ENCODE data around the gene HAUS5. TPM values are rescaled to one million over a fixed set of nuclear protein-coding genes. Genes with fewer than 3 reads are reported as not detected.

Gene HAUS5
- total RNA-seq, 1 donor from 2014 or later = 43.1 TPM

DNA sequence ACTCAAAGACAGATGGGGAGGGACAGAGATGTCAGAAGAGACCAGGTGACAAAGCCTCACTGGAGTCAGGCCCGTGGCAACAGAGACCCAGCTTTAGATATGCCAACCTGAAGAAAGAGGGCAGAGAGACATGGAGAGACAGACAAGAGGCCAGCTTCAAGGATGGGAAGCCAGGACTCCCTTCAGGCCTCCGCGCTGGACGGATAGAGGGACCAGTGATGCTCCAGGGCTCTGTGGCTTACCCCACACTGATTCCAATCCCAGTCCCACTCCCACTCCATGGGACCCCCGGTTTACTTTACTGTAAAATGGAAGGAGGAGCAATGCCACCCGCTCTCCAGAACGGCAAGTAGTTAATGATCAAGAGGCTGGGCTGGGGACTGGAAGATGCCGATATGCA is 27.3 kb downstream of the HAUS5 start:
- Mint-ChIP-seq H3K9me3 (no peaks in the 10 kb centered on the region), H3K4me1 (ENCODE audit: low read depth) (peaks cover 17% of the 10 kb centered on the region), H3K27me3 (ENCODE audit: low read depth) (no peaks in the 10 kb centered on the region), H3K36me3 (ENCODE audit: low read depth) (peaks cover 30% of the 10 kb centered on the region), H3K4me3 (ENCODE audit: low read depth) (no peak overlapping the region), H3K27ac (peak overlapping the region; percentile 35)
- intact Hi-C loops (cut with micrococcal nuclease) = loop anchor here (10.0 kb wide), 1 partner anchor 475 kb away; the partner anchor contains the start of genes OVOL3, POLR2I and TBCB
- DNase-seq (ENCODE audit: low spot score) = no peak

GRCh38 chr19:35641515-35642151 is 29.1 kb downstream of the HAUS5 start, which contains the start of gene ETV2:
TSS of gene ETV2 (plus strand) at chr19:35641745. CDS start at chr19:35642461, 716 bp downstream.
- H3K4me3 Mint-ChIP-seq (ENCODE audit: low read depth) = peak within 1 kb of the TSS; percentile 79
- DNase-seq (ENCODE audit: low spot score) = peak; percentile 32
- intact Hi-C loops (cut with micrococcal nuclease) = loop anchor here (10.0 kb wide), 1 partner anchor 473 kb away; the partner anchor contains the start of genes OVOL3, POLR2I and TBCB
- H3K27me3 Mint-ChIP-seq (ENCODE audit: low read depth) = no peaks in the 10 kb centered on the region
- no peaks in the 10 kb centered on the region for H3K9me3 Mint-ChIP-seq
- peak within 1 kb of the TSS; percentile 54 for H3K27ac Mint-ChIP-seq
- H3K4me1 Mint-ChIP-seq (ENCODE audit: low read depth) = peaks cover 25% of the 10 kb centered on the region
- peaks cover 18% of the 10 kb centered on the region for H3K36me3 Mint-ChIP-seq (ENCODE audit: low read depth)

DNA sequence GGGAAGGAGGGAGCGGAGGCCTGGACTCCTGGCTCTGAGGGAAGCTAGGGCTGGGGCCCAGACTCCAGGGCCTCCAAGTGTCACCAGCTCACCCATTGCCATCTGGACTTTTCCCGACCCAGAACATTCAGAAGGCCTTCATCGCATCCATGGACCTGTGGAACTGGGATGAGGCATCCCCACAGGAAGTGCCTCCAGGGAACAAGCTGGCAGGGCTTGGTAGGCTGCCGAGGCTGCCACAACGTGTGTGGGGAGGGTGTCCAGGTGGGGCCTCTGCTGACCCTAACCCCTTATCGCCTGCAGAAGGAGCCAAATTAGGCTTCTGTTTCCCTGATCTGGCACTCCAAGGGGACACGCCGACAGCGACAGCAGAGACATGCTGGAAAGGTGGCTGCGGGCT is 29.8 kb downstream of the HAUS5 start:
- intact Hi-C loops (cut with micrococcal nuclease) = loop anchor here (10.0 kb wide), 1 partner anchor 472 kb away; the partner anchor contains the start of genes OVOL3, POLR2I and TBCB
- Mint-ChIP-seq H3K36me3 (ENCODE audit: low read depth) (peaks cover 12% of the 10 kb centered on the region), H3K27ac (no peak overlapping the region), H3K4me3 (ENCODE audit: low read depth) (peak overlapping the region; percentile 79), H3K27me3 (ENCODE audit: low read depth) (no peaks in the 10 kb centered on the region), H3K4me1 (ENCODE audit: low read depth) (peaks cover 25% of the 10 kb centered on the region), H3K9me3 (no peaks in the 10 kb centered on the region)
- no peak for DNase-seq (ENCODE audit: low spot score)

GRCh38 chr19:35642798-35643254 is 30.3 kb downstream of the HAUS5 start:
- Mint-ChIP-seq H3K27me3 (ENCODE audit: low read depth) (no peaks in the 10 kb centered on the region), H3K4me3 (ENCODE audit: low read depth) (peak overlapping the region; percentile 79), H3K9me3 (no peaks in the 10 kb centered on the region), H3K36me3 (ENCODE audit: low read depth) (peaks cover 7% of the 10 kb centered on the region), H3K4me1 (ENCODE audit: low read depth) (peaks cover 25% of the 10 kb centered on the region), H3K27ac (no peak overlapping the region)
- DNase-seq (ENCODE audit: low spot score) = no peak
- intact Hi-C loops (cut with micrococcal nuclease) = loop anchor here (1.0 to 10.0 kb wide), 2 partner anchors 68 to 472 kb away; partner anchors contain the start of genes OVOL3, POLR2I and TBCB

- peak overlapping the region; percentile 79 for H3K4me3 Mint-ChIP-seq (ENCODE audit: low read depth)
- peaks cover 25% of the 10 kb centered on the region for H3K4me1 Mint-ChIP-seq (ENCODE audit: low read depth)
- H3K27me3 Mint-ChIP-seq (ENCODE audit: low read depth) = no peaks in the 10 kb centered on the region
- peak overlapping the region; percentile 74 for H3K27ac Mint-ChIP-seq
- DNase-seq (ENCODE audit: low spot score) = peak; percentile 78
- peaks cover 4% of the 10 kb centered on the region for H3K36me3 Mint-ChIP-seq (ENCODE audit: low read depth)
- intact Hi-C loops (cut with micrococcal nuclease) = loop anchor here (1.0 to 10.0 kb wide), 5 partner anchors 15 to 471 kb away; partner anchors contain the start of genes HAUS5, OVOL3, POLR2I and TBCB
- no peaks in the 10 kb centered on the region for H3K9me3 Mint-ChIP-seq
These were observed 31.0 kb downstream of the HAUS5 start for GRCh38 chr19:35643255-35644205.

DNA sequence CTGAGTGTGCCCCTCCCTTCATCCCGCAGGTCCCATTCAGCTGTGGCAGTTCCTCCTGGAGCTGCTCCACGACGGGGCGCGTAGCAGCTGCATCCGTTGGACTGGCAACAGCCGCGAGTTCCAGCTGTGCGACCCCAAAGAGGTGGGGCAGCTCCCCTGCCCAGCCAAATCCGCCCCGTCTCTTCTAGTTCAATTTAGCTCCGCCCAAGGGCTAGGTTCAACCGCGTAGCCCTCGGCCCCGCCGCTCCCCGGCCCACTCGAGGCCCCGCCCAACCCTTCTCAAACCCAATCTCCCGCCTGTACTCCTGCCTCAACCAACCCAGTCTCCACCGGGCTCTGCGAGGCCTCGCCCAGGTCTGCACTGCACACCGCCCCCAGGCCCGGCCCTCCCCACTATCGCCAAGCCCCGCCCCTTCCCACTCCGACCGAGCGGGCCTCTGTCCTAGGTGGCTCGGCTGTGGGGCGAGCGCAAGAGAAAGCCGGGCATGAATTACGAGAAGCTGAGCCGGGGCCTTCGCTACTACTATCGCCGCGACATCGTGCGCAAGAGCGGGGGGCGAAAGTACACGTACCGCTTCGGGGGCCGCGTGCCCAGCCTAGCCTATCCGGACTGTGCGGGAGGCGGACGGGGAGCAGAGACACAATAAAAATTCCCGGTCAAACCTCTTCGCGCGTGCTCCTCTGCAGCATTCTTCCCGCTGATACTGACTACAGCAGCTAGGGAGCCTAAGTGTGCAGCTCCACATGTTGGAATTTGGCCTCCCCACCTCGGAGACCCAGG is 31.9 kb downstream of the HAUS5 start:
- intact Hi-C loops (cut with micrococcal nuclease) = loop anchor here (1.0 to 10.0 kb wide), 4 partner anchors 16 to 470 kb away; partner anchors contain the start of genes HAUS5, OVOL3, POLR2I and TBCB
- Mint-ChIP-seq H3K4me3 (ENCODE audit: low read depth) (peak overlapping the region; percentile 79), H3K27ac (peak overlapping the region; percentile 76), H3K4me1 (ENCODE audit: low read depth) (peaks cover 25% of the 10 kb centered on the region), H3K9me3 (no peaks in the 10 kb centered on the region), H3K27me3 (ENCODE audit: low read depth) (no peaks in the 10 kb centered on the region), H3K36me3 (ENCODE audit: low read depth) (peaks cover 11% of the 10 kb centered on the region)
- DNase-seq (ENCODE audit: low spot score) = peak; percentile 96

DNA sequence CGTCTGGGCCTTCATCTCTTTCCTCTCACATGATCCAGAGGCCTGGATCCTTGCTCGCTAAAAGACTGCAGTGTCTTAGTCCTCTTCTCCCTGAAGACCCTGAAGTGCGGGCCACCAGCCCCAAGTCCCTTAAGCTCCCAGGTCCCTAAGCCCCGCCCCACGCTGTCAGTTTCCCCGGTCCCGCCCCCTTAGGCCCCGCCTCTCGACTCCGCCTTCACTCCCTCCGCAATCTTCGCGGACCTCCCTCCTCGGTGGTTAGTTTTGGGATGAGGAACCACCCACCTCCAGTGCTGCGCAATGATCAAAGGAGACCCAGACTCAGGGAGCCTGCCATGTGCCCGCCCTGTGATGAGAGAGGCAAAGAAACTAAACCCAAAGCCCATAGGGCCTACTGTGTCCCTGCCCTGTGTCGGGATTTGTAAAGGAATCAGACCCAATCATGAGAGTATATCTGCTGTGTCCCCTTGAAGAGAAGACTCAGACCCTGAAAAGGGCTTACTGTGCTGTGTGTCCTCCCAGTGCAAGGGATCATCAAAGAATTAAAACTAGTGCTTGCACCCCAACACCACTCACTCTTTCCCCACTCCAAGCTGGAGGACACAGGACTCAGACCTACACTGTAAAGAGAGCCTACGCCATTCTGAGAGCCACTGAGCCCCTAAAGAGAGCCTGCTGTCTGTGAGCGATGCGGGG is 32.6 kb downstream of the HAUS5 start:
- H3K4me1 Mint-ChIP-seq (ENCODE audit: low read depth) = peaks cover 21% of the 10 kb centered on the region
- intact Hi-C loops (cut with micrococcal nuclease) = loop anchor here (1.0 to 10.0 kb wide), 6 partner anchors 17 to 470 kb away; partner anchors contain the start of genes HAUS5, IGFLR1, OVOL3 and POLR2I

DNA sequence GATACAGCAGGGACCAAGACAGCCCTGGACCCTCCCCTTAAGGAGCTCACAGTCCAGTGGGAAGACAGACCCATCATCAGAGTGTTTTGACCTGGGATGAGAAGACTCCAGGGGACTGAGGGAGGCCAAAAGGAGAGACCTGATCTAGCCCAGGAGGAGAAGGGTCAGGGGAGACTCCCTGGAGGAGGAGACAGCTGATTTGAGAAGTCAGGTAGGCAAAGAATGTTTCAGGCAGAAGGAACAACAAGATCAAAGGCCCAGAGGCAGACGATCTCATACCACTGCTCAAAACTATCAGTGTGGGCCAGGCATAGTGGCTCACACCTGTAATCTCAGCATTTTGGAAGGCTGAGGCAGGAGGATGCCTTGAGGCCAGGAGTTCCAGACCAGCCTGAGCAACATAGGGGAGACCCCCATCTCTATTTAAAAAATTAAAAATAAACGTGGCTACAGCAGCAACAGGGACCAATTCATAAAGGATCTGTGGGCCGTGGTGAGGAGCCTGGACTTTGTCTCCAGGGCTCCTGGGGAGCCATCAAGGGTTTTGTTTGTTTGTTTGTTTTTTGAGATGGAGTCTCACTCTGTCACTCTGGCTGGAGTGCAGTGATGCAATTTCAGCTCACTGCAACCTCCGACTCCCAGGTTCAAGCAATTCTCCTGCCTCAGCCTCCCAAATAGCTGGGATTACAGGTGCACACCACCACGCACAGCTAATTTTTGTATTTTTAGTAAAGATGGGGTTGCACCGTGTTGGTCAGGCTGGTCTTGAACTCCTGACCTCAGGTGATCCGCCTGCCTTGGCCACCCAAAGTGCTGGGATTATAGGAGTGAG is 33.4 kb downstream of the HAUS5 start:
- H3K27ac Mint-ChIP-seq = no peak overlapping the region
- H3K27me3 Mint-ChIP-seq (ENCODE audit: low read depth) = no peaks in the 10 kb centered on the region
- peaks cover 17% of the 10 kb centered on the region for H3K36me3 Mint-ChIP-seq (ENCODE audit: low read depth)
- intact Hi-C loops (cut with micrococcal nuclease) = loop anchor here (2.0 to 10.0 kb wide), 4 partner anchors 71 to 469 kb away; partner anchors contain the start of genes IGFLR1, OVOL3, POLR2I and TBCB
- H3K4me3 Mint-ChIP-seq (ENCODE audit: low read depth) = no peak overlapping the region
- H3K4me1 Mint-ChIP-seq (ENCODE audit: low read depth) = peaks cover 21% of the 10 kb centered on the region
- DNase-seq (ENCODE audit: low spot score) = no peak
- H3K9me3 Mint-ChIP-seq = no peaks in the 10 kb centered on the region

More for the DNA sequence above, 32.6 kb downstream of the HAUS5 start:
- Mint-ChIP-seq H3K36me3 (ENCODE audit: low read depth) (peaks cover 12% of the 10 kb centered on the region), H3K9me3 (no peaks in the 10 kb centered on the region), H3K27ac (peak overlapping the region; percentile 76), H3K4me3 (ENCODE audit: low read depth) (peak overlapping the region; percentile 79), H3K27me3 (ENCODE audit: low read depth) (no peaks in the 10 kb centered on the region)
- DNase-seq (ENCODE audit: low spot score) = peak; percentile 70

- Mint-ChIP-seq H3K27ac (peak within 1 kb of the TSS; percentile 71), H3K27me3 (ENCODE audit: low read depth) (no peaks in the 10 kb centered on the region), H3K4me1 (ENCODE audit: low read depth) (peaks cover 17% of the 10 kb centered on the region), H3K36me3 (ENCODE audit: low read depth) (peaks cover 28% of the 10 kb centered on the region), H3K4me3 (ENCODE audit: low read depth) (peak within 1 kb of the TSS; percentile 96), H3K9me3 (no peaks in the 10 kb centered on the region)
- peak; percentile 93 for DNase-seq (ENCODE audit: low spot score)
- intact Hi-C loops (cut with micrococcal nuclease) = loop anchor here (5.0 to 10.0 kb wide), 3 partner anchors 94 to 467 kb away; partner anchors contain the start of genes IGFLR1, OVOL3, POLR2I and TBCB
These were observed 35.8 kb downstream of the HAUS5 start, which contains the start of gene COX6B1 for GRCh38 chr19:35648017-35648961. TSS of gene COX6B1 (plus strand) at chr19:35648323. CDS start at chr19:35651244, 2,921 bp downstream.

- Mint-ChIP-seq H3K4me1 (ENCODE audit: low read depth) (peaks cover 8% of the 10 kb centered on the region), H3K4me3 (ENCODE audit: low read depth) (peak overlapping the region; percentile 37), H3K27me3 (ENCODE audit: low read depth) (no peaks in the 10 kb centered on the region), H3K9me3 (no peaks in the 10 kb centered on the region), H3K27ac (no peak overlapping the region), H3K36me3 (ENCODE audit: low read depth) (peaks cover 44% of the 10 kb centered on the region)
- intact Hi-C loops (cut with micrococcal nuclease) = no loop called here
- no peak for DNase-seq (ENCODE audit: low spot score)
These were observed 38.0 kb downstream of the HAUS5 start for GRCh38 chr19:35650581-35650980.

Measured in activated T-helper 2 cell treated with anti-CD3 and anti-CD28 coated beads, Interferon-gamma antibody, Interleukin-2, Interleukin-4, amounts not matched to agents 10 μg/mL and 5 μg/mL and 100 μg/mL, durations not matched to agents 14 hours and 24 hours and 36 hours (primary cell).